OCI-LY1 (cell line): ENCODE data around the gene GLMP.

Experiments
- EZH2 ChIP-seq: fragments of 200-600 bp; sonication (generic), shearing (Covaris generic); IDR thresholded peaks from 2 replicates; pipeline ENCODE4 v1.8.0; 2017; ENCODE audit warnings: borderline replicate concordance, mixed run types, mild to moderate bottlenecking, antibody characterized with exemption, low read length, moderate library complexity, mixed read lengths
- TF ChIP-seq, protein P1 (sequence below): fragments of 200-600 bp; sonication (generic), shearing (Covaris generic); IDR thresholded peaks from 2 replicates; pipeline ENCODE4 v1.5.1; 2017; ENCODE audit warnings: mild to moderate bottlenecking, antibody characterized with exemption, low read length, moderate library complexity, mixed read lengths

DNA sequence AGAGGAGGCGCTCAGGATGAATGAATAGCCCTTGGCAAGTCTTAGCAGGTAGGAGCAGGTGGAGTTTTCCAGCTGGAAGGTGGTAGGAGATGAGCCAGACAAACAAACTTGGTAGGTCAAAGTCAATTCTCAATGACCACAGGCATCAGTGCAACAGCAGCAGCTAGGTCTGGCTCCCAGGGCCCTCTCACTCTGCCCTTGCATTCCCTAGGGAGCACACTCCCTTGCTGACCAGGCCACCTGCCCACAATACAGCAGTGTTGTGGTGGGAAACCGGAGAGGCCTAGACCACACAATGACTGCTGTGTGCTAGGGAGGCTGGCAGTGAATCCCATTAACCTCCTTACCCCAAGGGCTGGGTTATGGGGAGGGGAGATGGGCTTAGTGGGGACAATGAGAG is 34.6 kb downstream of the GLMP start:
- TF ChIP-seq, protein P1, sequence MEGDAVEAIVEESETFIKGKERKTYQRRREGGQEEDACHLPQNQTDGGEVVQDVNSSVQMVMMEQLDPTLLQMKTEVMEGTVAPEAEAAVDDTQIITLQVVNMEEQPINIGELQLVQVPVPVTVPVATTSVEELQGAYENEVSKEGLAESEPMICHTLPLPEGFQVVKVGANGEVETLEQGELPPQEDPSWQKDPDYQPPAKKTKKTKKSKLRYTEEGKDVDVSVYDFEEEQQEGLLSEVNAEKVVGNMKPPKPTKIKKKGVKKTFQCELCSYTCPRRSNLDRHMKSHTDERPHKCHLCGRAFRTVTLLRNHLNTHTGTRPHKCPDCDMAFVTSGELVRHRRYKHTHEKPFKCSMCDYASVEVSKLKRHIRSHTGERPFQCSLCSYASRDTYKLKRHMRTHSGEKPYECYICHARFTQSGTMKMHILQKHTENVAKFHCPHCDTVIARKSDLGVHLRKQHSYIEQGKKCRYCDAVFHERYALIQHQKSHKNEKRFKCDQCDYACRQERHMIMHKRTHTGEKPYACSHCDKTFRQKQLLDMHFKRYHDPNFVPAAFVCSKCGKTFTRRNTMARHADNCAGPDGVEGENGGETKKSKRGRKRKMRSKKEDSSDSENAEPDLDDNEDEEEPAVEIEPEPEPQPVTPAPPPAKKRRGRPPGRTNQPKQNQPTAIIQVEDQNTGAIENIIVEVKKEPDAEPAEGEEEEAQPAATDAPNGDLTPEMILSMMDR, result no peak
- TF ChIP-seq EZH2, result no peak
